ENCODE results near the gene EZH2.

- TF ChIP-seq GATA2 (IDR thresholded peaks at IDR 0.05; ENCODE audit: low read depth, low read length) (no peak), GATA3 (IDR thresholded peaks at IDR 0.05; ENCODE audit: low read depth, low read length) (no peak)
Measured at GRCh38 chr7:148856578-148856881, 27.6 kb downstream of the EZH2 start.

Data from SH-SY5Y (cell line).